Measurements from ENCODE around the gene EXOSC1.
"Not testable (repeated sequence)": the region's sequence is repeated elsewhere in the genome, so short reads cannot be mapped to it uniquely, and the experiment has no call there.

Gene EXOSC1

DNA sequence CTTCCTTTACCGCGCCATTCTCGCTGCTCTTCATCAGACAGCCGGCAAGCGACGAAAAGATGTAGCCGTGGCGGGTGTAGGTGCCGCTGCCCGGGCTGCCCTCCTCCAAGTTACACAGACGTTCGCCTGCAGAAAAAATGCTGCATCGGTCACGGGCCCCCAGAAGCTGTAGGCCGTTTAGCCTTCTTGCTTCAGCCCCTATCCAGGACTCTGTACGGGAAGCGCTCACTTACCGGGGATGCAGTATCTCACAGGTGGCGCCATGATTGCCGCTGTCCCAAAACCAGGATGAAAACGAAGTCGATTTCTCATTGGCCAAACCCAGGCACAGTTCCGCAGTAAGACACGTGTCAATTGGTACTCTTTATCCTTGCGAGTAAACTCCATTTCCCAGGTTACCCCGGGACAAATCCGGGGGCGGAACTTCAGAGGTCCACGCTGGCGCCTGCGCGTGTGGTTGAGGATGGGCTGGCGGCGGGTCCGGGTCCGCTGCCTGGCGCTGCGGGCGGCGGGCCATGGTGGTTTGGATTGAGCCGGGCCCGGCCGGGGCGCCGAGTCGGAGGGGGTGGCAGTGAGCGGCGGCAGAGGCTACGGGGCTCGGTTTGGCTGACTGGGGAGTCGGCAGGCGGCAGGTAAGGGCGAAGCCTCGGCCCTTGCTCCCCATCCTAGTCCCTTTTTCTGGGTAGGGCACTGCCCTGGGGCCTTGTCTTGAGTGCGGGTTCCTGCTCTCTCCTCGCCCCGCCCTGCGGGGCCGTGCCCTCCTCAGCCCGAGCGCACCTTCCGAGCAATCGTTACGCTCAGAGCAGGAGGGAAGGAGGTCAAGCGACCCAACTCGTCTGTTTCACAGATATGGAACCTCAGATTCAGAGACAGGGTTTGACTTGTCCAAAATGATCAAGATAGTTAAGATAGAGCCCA, at the start of gene EXOSC1, which contains the start of gene ZDHHC16:
Gene EXOSC1 (minus strand): TSS at position 285 of the 918 bp plus-strand sequence. CDS start 21 bp downstream, at position 264.
Gene ZDHHC16 (plus strand): TSS at position 454 of the 918 bp plus-strand sequence. CDS start 5,501 bp downstream, outside the sequence.
- DNase-seq (ENCODE audit: low read depth) = peak; percentile 90

GRCh38 chr10:97494863-97495506, 49.2 kb upstream of the EXOSC1 start:
- DNase-seq (ENCODE audit: low read depth) = no peak

DNA sequence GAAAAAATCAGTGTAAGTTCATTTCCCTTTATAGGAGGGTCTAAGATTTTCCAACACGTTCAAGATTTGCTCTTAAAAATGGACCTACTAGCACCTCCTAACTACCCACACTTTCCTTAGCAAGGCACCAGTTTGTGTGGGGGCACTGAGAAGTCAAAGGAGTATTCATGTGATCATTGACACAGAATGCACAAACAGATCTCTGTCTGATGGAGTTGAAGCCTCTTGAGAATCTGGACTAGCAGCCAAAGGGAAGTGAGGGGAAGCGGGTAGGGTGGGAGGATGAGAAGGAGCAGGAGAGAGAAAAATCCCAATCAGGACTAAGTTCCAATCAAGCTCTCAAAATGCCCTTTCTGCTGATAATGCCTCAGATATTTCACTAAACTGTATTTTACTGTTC, 48.3 kb upstream of the EXOSC1 start:
- DNase-seq (ENCODE audit: low read depth) = no peak

GRCh38 chr10:97490592-97490991, 44.8 kb upstream of the EXOSC1 start:
- DNase-seq (ENCODE audit: low read depth) = no peak

DNA sequence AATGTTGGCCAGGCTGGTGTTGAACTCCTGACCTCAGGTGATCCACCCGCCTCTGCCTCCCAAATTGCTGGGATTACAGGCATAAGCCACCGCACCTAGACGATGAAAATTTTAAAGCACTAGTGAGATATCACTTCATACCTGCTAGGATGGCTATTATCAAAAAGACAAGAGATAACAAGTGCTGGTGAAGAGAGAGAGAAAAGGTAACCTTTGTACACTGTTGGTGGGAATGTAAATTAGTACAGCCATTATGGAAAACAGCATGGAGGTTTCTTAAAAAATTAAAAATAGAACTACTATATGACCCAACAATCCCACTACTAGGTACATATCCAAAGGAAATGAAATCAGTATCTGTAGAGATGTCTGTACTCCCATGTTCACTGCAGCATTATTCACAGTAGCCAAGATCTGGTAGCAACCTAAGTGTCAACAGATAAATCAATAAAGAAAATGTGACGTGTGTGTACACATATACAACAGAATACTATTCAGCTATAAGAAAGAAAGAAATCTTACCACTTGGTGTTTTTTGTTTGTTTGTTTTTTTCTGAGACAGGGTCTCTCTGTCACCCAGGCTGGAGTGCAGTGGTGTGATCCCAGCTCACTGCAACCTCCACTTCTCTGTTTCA, 40.0 kb upstream of the EXOSC1 start:
- no peak for DNase-seq (ENCODE audit: low read depth)

DNA sequence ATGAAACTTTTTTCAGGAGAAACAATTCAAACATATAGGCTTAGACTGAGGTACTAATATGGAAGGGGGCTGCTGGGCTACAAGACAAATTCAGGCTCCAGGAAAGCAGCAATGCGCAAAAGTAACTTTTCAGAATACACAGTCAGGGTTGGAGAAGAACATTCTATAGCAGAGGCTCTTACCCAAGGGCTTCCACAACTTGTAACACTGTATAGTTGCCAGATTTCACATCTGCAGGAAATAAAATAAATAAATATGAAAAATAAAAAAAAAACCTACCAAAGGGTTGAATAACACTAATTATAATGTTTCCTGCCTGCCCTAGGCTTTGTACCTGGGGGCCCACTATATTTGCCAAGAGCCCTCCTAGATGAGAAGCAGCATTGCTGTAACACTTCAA, 38.1 kb upstream of the EXOSC1 start:
- DNase-seq (ENCODE audit: low read depth) = no peak

GRCh38 chr10:97483506-97483905, 37.7 kb upstream of the EXOSC1 start:
- no peak for DNase-seq (ENCODE audit: low read depth)

DNA sequence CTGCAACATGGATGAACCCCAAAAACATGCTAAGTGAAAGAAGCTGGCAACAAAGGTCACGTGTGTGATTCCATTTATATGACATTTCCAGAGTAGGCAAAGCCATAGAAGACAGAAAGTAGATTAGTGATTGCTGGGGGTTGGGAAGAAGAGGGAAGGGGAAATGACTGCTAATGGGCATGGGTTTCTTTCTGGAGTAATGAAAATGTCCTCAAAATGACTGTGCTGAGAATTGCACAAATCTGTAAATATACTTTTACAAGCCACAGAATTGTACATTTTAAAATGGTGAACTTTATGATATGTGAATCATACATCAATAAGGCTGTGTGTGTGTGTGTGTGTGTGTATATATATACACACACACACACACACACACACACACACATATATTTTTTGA, 36.6 kb upstream of the EXOSC1 start:
- no peak for DNase-seq (ENCODE audit: low read depth)

- DNase-seq (ENCODE audit: low read depth) = no peak
Observed at GRCh38 chr10:97481071-97481470, 35.3 kb upstream of the EXOSC1 start.

DNA sequence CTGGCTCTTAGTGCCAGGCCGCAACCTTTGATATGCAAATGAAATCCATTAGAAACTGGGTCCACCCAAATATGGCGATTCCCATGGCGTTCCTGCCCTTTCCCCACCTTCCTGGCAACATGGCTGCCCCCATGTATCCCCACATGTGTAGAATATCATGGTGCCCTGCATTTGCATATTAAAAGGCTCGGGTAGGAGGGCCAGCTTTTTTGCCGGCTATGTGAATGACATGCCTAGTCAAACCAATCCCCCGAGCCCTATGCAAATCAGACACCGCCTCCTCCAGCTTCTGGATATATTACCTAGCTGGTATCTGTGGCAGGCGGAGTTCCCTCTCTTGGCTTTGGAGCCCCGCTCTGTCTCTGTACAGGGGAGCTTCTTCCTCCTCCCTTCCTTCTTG, 34.1 kb upstream of the EXOSC1 start:
- no peak for DNase-seq (ENCODE audit: low read depth)

- not testable (repeated sequence) for DNase-seq (ENCODE audit: low read depth)
Observed at GRCh38 chr10:97479410-97479809, 33.6 kb upstream of the EXOSC1 start.

DNA sequence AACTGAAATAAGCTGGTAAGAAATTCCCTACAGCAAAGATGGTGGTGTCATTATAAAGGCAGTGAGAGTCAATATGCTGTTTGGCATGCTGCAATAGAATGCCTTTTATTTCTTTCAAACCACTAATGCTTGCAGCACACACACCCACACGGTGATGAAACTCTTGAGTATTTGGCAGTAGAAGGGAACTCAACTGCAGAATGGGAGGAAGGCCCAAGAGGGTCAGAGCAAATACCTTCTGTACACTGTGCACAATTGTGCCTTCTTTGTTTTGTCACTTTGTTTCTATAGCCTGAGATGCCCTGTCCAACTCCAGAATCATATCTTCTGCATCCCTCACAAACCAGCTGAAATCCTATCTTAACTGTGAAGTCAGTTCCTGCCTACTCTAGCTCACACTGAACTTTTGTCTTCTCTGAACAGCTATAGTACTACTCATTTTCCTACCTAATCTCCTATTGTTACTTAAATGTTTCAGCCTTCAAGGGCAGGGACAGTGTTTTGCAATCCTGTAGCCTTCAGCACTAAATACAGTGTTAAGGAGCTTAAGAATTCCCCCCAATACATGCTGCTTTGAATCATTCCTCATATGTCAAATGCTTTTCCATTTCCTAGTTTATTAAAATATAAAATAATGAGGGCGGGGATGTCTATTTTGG, 30.3 kb upstream of the EXOSC1 start:
- DNase-seq (ENCODE audit: low read depth) = no peak

- no peak for DNase-seq (ENCODE audit: low read depth)
Observed at GRCh38 chr10:97474918-97475317, 29.1 kb upstream of the EXOSC1 start.

DNA sequence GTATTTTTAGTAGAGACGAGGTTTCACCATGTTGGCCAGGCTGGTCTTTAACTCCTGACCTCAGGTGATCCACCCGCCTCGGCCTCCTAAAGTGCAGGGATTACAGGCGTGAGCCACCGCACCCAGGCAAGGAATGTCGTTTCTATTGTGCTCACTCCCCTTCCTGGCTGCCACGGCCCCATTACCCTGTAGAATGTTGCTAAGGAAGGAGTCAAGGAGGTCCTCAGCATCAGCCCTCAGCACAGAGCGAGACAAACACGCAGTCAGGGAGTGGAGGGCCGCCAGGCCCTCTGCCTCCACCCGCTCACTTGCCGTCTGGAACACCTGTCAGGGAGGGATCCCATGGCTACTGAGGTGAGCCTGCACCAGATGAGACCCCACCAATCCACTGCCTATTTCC, 23.0 kb upstream of the EXOSC1 start:
- DNase-seq (ENCODE audit: low read depth) = not testable (repeated sequence)

GRCh38 chr10:97468162-97468561, 22.4 kb upstream of the EXOSC1 start:
- no peak for DNase-seq (ENCODE audit: low read depth)

GRCh38 chr10:97466755-97467154, 20.9 kb upstream of the EXOSC1 start:
- DNase-seq (ENCODE audit: low read depth) = no peak

GRCh38 chr10:97465982-97466381, 20.2 kb upstream of the EXOSC1 start:
- DNase-seq (ENCODE audit: low read depth) = no peak

GRCh38 chr10:97464226-97464625, 18.4 kb upstream of the EXOSC1 start:
- DNase-seq (ENCODE audit: low read depth) = no peak

- peak; percentile 14 for DNase-seq (ENCODE audit: low read depth)
Observed at GRCh38 chr10:97463363-97464132, 17.7 kb upstream of the EXOSC1 start.

DNA sequence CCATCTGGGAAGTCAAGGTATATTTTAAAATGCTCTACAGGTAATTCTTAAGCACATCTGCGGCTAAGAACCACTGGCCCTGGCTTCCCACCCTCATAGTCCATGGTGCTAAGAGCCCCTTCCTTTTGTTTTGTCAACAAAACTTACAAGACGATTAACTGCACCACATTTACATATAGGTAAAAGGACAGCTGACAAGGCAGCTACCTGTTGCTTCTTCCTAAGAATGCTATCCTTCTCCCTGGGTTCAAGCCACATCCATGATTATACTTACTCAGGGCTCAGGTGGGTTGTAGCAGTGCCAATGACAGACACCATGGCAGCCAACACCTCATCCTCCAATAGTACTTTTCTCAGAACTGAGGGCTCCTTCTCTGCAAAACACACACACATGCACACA, 16.5 kb upstream of the EXOSC1 start:
- DNase-seq (ENCODE audit: low read depth) = no peak

- no peak for DNase-seq (ENCODE audit: low read depth)
Observed at GRCh38 chr10:97459933-97460332, 14.1 kb upstream of the EXOSC1 start.

All from stimulated activated CD4-positive, alpha-beta T cell treated with anti-CD3 and anti-CD28 coated beads, Interleukin-2, amount 100 ng/mL, for 4 hours (primary cell).